Measurements from ENCODE around the gene VSNL1. TPM values are rescaled to one million over a fixed set of nuclear protein-coding genes. Genes with fewer than 3 reads are reported as not detected.

The VSNL1 gene
- 0.66 and 30.3 TPM in 2 replicates for total RNA-seq (2014; rRNA removed; shearing (Covaris generic); ENCODE audit: low replicate concordance)

DNA sequence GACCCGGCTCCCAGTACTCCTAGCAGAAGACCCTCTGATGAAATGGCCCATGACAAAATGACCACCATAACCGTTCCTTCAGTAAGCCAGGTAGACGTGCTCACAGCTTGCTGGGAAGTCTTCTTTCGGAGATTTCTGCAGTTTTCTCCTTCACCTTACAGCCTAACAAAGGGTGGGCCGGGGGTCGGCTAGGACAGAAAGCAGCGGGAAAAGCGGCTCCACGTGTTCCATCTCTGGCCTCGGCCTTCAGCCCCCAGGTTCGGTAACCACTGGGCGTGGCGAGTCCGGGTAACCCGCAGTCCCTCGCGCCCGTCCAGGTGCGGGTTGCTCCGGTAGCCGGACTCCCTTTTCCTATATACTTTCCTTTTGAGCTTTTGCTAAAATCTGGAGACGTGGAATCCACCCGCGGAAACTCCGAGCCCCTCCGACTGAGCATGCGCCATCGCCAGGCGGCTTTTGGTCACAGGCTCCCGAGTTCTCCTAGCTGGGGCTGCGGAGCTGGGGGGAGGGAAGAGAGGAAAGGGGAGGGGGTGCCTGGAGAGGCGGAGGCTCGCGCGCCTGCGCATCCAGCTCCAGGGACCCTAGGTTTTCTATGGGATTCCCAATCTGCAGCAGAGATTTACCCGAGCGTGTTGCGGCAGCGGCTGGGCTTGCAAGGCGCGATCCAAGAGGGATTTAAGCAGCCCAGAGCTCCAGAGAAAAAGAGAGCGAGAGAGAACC is at the start of gene VSNL1:
Gene VSNL1, plus strand, starts transcription at position 604 of the 720 bp plus-strand sequence. CDS start 51,379 bp downstream, outside the sequence.
- peak; percentile 72 for DNase-seq
- H3K27me3 ChIP-seq: peaks cover 4% of the 10 kb centered on the region; the same call in 1 of the 2 replicates
- H3K36me3 ChIP-seq: no peaks in the 10 kb centered on the region
- peak within 1 kb of the TSS; percentile 51 for H3K4me3 ChIP-seq
- no peaks in the 10 kb centered on the region for H3K9me3 ChIP-seq

DNA sequence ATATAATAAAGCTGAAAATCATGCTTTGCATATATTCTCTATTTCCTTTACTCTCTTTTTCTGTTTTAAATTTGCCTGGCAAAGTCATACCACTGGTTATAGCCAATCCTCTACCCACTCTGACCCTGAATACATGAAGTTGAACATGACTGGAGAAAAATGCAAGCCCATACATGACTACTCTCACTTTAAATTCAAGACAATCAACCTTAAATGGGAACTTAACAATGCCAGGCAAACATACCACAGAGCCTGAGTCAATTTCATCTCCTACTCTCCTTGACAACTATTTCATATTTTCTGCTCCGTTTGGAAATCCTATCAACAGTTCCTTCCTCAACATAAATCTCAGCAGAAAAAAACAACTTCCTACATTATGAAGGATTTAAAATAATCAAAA is 44.9 kb upstream of the VSNL1 start:
- DNase-seq: no peak
- H3K36me3 ChIP-seq: no peaks in the 10 kb centered on the region
- H3K4me3 ChIP-seq: no peak overlapping the region
- no peaks in the 10 kb centered on the region for H3K27me3 ChIP-seq
- no peaks in the 10 kb centered on the region for H3K9me3 ChIP-seq

DNA sequence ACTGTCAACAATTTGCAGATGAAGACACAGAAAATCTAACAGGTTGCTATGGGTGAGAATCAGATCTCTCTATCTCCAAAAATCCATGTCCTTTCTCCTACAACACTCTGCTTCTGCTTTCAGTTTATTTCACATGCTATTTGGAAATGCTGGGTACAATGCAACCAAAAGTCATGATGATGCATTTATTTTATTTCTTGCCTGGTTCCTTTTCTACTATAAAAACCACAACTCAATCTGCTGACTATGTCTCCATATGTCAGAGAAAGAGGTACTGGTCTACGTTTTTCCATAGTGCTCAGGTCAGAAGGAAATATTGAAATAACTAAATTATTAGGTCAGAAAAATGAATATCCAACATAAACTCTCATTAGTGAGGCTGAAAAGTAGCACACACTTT is 42.8 kb upstream of the VSNL1 start:
- Histone ChIP-seq H3K9me3 (no peaks in the 10 kb centered on the region), H3K27me3 (no peaks in the 10 kb centered on the region), H3K4me3 (no peak overlapping the region), H3K36me3 (no peaks in the 10 kb centered on the region)
- no peak for DNase-seq

- no peaks in the 10 kb centered on the region for H3K36me3 ChIP-seq
- no peaks in the 10 kb centered on the region for H3K9me3 ChIP-seq
- H3K27me3 ChIP-seq: no peaks in the 10 kb centered on the region
- H3K4me3 ChIP-seq: no peak overlapping the region
- no peak for DNase-seq
Observed at GRCh38 chr2:17506736-17507616, 33.5 kb upstream of the VSNL1 start.

DNA sequence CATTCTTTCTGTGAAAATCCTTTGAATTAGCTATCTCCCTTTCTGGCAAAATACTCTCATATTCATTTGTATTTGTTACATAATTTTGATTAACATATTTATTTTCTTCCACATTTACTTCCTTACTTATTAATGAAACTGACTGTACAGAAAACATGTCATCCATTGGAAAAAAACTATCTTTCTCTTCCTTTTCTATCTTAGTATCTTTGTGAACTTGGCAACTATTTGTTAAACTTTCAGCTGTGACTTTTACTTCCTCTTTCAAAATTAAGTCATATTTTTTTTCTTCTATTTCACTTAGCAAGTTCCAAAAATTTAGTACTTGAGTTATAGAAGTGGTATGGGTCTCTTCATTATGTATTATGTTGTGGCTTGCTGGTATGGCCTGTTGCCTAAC is 24.8 kb upstream of the VSNL1 start:
- Histone ChIP-seq H3K36me3 (no peaks in the 10 kb centered on the region), H3K27me3 (no peaks in the 10 kb centered on the region), H3K9me3 (no peaks in the 10 kb centered on the region), H3K4me3 (no peak overlapping the region)
- DNase-seq: no peak

GRCh38 chr2:17517481-17518211 is 22.9 kb upstream of the VSNL1 start:
- Histone ChIP-seq H3K4me3 (peak overlapping the region; percentile 52), H3K27me3 (no peaks in the 10 kb centered on the region), H3K9me3 (no peaks in the 10 kb centered on the region), H3K36me3 (no peaks in the 10 kb centered on the region)
- DNase-seq: no peak

DNA sequence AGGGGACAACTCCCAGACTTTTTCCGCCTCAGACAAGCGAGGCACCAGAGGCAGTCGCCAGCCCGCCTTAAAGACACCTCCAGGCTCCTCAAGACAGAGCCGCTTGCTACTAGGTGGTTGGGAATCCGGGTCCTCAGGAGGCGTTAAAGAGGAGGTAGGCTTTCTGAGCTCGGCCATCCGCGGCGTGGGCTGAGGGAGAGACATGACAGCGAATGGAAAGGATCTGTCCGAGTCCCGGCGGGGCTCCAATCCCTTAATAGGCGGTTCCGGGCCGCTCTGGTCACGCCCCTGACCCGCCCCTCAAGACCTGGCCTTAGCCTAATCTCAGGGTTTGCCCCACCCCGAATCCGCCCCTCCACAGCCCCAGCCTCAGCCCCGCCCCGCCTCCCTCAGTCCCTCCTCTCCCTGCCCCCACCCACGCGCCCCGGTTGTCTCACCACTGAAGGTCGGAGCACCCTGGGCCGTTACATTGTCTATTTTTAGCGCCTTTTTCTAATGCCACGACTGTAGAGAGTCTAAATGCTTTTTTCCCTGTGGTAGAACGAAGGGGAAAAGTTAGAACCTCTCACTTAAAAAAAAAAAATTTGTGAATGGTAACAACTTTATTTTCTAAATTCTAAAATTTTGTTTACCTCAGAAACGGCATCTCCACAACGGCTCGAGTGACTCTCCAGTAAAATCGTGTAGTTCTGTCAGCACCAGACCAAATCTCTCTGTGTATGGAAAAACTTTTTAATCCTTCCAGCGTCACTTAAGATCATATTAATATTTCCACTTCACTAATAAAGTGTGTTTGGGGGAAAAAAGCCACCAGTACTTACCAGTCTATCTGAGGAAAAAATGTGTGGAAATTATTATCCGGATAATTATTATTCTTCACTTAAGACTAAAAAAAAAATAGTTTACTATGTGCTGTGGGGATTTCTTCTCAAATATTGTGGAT is 22.0 kb upstream of the VSNL1 start, which contains the start of gene RAD51AP2:
Gene RAD51AP2, minus strand, starts transcription at position 229 of the 943 bp plus-strand sequence. Its CDS starts 25 bp downstream, at position 204.
- H3K9me3 ChIP-seq: no peaks in the 10 kb centered on the region
- H3K36me3 ChIP-seq: no peaks in the 10 kb centered on the region
- no peaks in the 10 kb centered on the region for H3K27me3 ChIP-seq
- peak; percentile 83 for DNase-seq
- H3K4me3 ChIP-seq: peak within 1 kb of the TSS; percentile 52

DNA sequence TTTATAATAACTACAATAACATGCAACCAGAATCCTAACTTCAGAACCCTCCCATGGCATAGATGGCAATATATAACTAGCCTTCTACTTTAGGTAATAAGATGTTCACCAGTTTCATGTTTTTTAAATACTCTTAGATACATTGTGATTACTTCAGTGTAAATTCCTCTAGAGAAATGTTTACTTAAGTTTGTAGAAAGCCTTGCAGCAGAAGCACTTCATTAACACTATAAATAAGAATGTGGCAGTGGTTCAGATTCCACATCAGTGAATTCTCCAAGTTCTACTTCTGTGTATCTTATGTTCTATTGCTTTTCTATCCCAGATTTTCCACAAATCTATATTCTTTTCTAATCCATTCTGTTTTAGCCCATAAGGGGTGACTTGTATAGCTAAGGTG is 21.0 kb upstream of the VSNL1 start:
- no peak for DNase-seq
- H3K36me3 ChIP-seq: no peaks in the 10 kb centered on the region
- no peaks in the 10 kb centered on the region for H3K9me3 ChIP-seq
- no peak overlapping the region for H3K4me3 ChIP-seq
- 0 out of 2 replicates have a peak, but pooled peaks cover 2% of the 10 kb centered on the region for H3K27me3 ChIP-seq

DNA sequence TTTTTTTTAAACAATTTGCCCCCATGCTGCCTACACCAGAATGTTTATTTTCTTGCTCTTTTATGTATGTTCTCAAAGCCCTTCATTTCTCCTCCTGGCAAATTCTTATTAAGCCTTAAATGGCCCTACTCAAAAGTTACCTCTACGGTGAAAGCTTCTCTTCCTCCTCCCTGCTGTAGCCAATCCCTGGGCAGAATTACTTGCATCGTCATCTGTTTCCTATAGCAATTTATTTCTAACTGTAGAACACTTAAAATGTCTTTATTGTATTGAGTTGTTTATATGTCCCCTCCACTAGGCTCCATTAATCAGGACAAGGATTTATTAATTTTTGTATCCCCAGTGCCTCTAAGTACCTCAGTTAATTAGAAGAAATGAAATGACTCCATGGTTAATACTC is 19.7 kb upstream of the VSNL1 start:
- Histone ChIP-seq H3K4me3 (no peak overlapping the region), H3K9me3 (no peaks in the 10 kb centered on the region), H3K36me3 (no peaks in the 10 kb centered on the region), H3K27me3 (0 out of 2 replicates have a peak, but pooled peaks cover 2% of the 10 kb centered on the region)
- no peak for DNase-seq

DNA sequence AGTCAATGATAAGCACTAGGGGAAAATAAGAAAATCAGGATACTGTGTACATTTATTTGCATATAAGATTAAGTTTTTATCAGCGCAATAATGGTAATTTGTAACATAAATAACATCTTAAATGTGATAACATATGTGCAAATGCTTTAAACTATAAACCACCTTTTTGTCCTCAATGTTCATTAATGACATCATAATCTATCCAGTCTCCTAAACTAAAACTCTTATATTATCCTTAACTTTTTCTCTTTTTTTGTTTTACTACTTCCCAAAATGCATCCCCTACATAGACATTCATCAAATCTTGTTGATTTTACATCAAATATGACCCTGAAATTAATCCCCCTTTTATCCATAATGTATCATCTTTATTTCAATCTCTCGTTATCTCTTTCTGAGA is 18.9 kb upstream of the VSNL1 start:
- DNase-seq: no peak
- H3K9me3 ChIP-seq: no peaks in the 10 kb centered on the region
- H3K4me3 ChIP-seq: no peak overlapping the region
- H3K27me3 ChIP-seq: 0 out of 2 replicates have a peak, but pooled peaks cover 2% of the 10 kb centered on the region
- H3K36me3 ChIP-seq: no peaks in the 10 kb centered on the region

DNA sequence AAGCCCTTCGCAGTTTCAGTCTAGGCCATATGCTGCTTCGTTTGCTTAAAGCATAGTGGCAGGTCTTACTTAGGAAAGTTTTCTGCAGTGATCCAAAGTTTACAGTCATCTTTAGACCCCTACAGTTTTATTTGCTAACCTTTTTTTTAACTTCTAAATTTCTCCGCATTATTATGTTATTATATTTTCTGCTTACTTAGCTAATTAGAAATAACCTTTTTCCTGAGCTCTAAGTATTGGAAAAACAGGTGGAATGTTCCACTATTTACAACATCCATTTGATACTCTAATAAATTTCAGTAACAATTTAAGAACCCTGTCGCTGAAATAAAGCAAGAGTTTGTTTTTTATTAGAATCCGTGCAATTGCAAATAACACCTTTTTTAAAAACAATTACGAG is 18.2 kb upstream of the VSNL1 start:
- no peaks in the 10 kb centered on the region for H3K36me3 ChIP-seq
- no peaks in the 10 kb centered on the region for H3K9me3 ChIP-seq
- no peak for DNase-seq
- 0 out of 2 replicates have a peak, but pooled peaks cover 2% of the 10 kb centered on the region for H3K27me3 ChIP-seq
- H3K4me3 ChIP-seq: no peak overlapping the region

GRCh38 chr2:17529771-17530170 is 10.7 kb upstream of the VSNL1 start:
- H3K36me3 ChIP-seq: no peaks in the 10 kb centered on the region
- peaks cover 6% of the 10 kb centered on the region; the same call in 1 of the 2 replicates for H3K27me3 ChIP-seq
- no peak for DNase-seq

DNA sequence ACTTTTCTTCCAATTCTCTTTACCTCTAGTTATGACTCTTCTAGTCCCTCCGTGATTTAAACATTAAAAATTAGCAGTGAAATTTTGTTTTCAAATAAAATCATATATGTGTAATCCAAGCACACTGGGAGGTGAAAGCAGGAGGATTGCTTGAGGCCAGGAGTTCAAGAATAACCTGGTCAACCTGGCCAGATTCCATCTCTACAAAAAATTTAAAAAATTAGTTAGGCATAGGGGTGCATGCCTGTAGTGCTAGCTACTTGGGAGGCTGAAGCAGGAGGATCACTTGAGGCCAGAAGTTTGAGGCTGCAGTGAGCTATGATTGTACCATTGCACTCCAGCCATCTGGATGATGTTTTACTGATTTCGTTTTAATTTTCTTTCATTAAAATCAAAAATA is 7.0 kb upstream of the VSNL1 start:
- H3K9me3 ChIP-seq: no peaks in the 10 kb centered on the region
- DNase-seq: no peak
- H3K27me3 ChIP-seq: peaks cover 6% of the 10 kb centered on the region; the same call in 1 of the 2 replicates
- H3K4me3 ChIP-seq: no peak overlapping the region
- no peaks in the 10 kb centered on the region for H3K36me3 ChIP-seq

More at GRCh38 chr2:17529771-17530170, 10.7 kb upstream of the VSNL1 start:
- H3K9me3 ChIP-seq: no peaks in the 10 kb centered on the region
- H3K4me3 ChIP-seq: no peak overlapping the region

GRCh38 chr2:17536416-17536815 is 4.1 kb upstream of the VSNL1 start:
- DNase-seq: no peak
- Histone ChIP-seq H3K27me3 (peaks cover 4% of the 10 kb centered on the region; the same call in 1 of the 2 replicates), H3K4me3 (no peak overlapping the region), H3K36me3 (no peaks in the 10 kb centered on the region), H3K9me3 (no peaks in the 10 kb centered on the region)

- DNase-seq: no peak
- Histone ChIP-seq H3K27me3 (peaks cover 4% of the 10 kb centered on the region; the same call in 1 of the 2 replicates), H3K4me3 (peak overlapping the region; percentile 54), H3K36me3 (no peaks in the 10 kb centered on the region), H3K9me3 (no peaks in the 10 kb centered on the region)
Observed at GRCh38 chr2:17538022-17538843, 2.3 kb upstream of the VSNL1 start.
